Measurements from ENCODE around the gene TRHDE.

GRCh38 chr12:72647139-72647538, 375.0 kb downstream of the TRHDE start:
- no peak for TF ChIP-seq SETDB1 (IDR thresholded peaks at IDR 0.05; ENCODE audit: insufficient read length, low read length)
- TF ChIP-seq ZBTB7A (tag by site-specific recombination; IDR thresholded peaks at IDR 0.05; ENCODE audit: low read depth), result no peak
- TF ChIP-seq ZNF354C (tag by site-specific recombination; IDR thresholded peaks at IDR 0.05; ENCODE audit: borderline replicate concordance, low read depth), result no peak
- TF ChIP-seq CTCF (tag by site-specific recombination; IDR thresholded peaks at IDR 0.05), result no peak
- TF ChIP-seq, protein P1, sequence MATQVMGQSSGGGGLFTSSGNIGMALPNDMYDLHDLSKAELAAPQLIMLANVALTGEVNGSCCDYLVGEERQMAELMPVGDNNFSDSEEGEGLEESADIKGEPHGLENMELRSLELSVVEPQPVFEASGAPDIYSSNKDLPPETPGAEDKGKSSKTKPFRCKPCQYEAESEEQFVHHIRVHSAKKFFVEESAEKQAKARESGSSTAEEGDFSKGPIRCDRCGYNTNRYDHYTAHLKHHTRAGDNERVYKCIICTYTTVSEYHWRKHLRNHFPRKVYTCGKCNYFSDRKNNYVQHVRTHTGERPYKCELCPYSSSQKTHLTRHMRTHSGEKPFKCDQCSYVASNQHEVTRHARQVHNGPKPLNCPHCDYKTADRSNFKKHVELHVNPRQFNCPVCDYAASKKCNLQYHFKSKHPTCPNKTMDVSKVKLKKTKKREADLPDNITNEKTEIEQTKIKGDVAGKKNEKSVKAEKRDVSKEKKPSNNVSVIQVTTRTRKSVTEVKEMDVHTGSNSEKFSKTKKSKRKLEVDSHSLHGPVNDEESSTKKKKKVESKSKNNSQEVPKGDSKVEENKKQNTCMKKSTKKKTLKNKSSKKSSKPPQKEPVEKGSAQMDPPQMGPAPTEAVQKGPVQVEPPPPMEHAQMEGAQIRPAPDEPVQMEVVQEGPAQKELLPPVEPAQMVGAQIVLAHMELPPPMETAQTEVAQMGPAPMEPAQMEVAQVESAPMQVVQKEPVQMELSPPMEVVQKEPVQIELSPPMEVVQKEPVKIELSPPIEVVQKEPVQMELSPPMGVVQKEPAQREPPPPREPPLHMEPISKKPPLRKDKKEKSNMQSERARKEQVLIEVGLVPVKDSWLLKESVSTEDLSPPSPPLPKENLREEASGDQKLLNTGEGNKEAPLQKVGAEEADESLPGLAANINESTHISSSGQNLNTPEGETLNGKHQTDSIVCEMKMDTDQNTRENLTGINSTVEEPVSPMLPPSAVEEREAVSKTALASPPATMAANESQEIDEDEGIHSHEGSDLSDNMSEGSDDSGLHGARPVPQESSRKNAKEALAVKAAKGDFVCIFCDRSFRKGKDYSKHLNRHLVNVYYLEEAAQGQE (tag by site-specific recombination; IDR thresholded peaks at IDR 0.05), result no peak
- TF ChIP-seq ZNF24 (tag by site-specific recombination; IDR thresholded peaks at IDR 0.05), result no peak
- no peak for TF ChIP-seq ZNF184 (tag by site-specific recombination; IDR thresholded peaks at IDR 0.05)
- TF ChIP-seq ZNF580 (tag by site-specific recombination; IDR thresholded peaks at IDR 0.05), result no peak
- TF ChIP-seq TSHZ1 (tag by site-specific recombination; IDR thresholded peaks at IDR 0.05; ENCODE audit: borderline replicate concordance), result no peak
- TF ChIP-seq ZNF266 (tag by site-specific recombination; IDR thresholded peaks at IDR 0.05; ENCODE audit: low read depth), result no peak
